K562 (cell line): Measurements from ENCODE around the gene SDS. TPM values are rescaled to one million over a fixed set of nuclear protein-coding genes. Genes with fewer than 3 reads are reported as not detected.

Source experiments
- ATAC-seq: fragments of 200-7000 bp; cut with Tn5 transposase; 3 replicates; pipeline ENCODE4 v1.9.1; 2020; ENCODE audit warnings: moderate library complexity
- BruUV-seq: library from RNA; stranded (reverse); fragments of 400-500 nt; replicated peaks from 2 replicates; lab custom pipeline; 2021; lab: Mats Ljungman, UMichigan
- CTCF ChIA-PET: fragments of 300-600 bp; formaldehyde crosslinking; extraction: SDS; loops from one replicate; lab custom pipeline; 2021; ENCODE audit warnings: low intra/inter-chr PET ratio; lab: Yijun Ruan, JAX
- POLR2A ChIA-PET: fragments of 300-600, 350-650 bp; sonication (Branson Sonifier 250); formaldehyde crosslinking; extraction: SDS; loops from one replicate; lab custom pipeline; 2021; ENCODE audit warnings: antibody characterized with exemption, inconsistent platforms; lab: Yijun Ruan, JAX
- DNase-seq, 4 experiments: peaks; one replicate each; pipeline versions ENCODE4 v3.0.0 to v3.0.0-alpha.2; 2011 to 2018; ENCODE audit warnings: low spot score in 3 of 4, mixed read lengths in 3 of 4; ENCODE audit errors: extremely low read depth in 1 of 4
- FAIRE-seq: peaks from 2 replicates; lab custom pipeline; 2011; peaks lifted over from hg19 to GRCh38; lab: Jason Lieb, UNC
- H2AFZ ChIP-seq: 2 replicates; pipeline ENCODE4 v1.6.0; 2011; ENCODE audit warnings: low read depth, low read length, control low read depth, inconsistent platforms
- H3K27ac ChIP-seq: fragments of 200-600 bp; 3 replicates; pipeline ENCODE4 v1.8.0; 2011; ENCODE audit warnings: low read depth, mild to moderate bottlenecking, control low read depth, inconsistent platforms, low read length, moderate library complexity, mixed read lengths; ENCODE audit errors: extremely low read depth
- H3K27me3 ChIP-seq, 2 experiments: fragments of 300-600 bp in 1 of 2; 2 replicates in 1 of 2; 3 replicates in 1 of 2; pipeline versions ENCODE4 v1.6.0 to v1.8.0; 2011; ENCODE audit warnings: inconsistent platforms in 2 of 2, low read length in 2 of 2, mild to moderate bottlenecking in 1 of 2, mixed read lengths in 1 of 2, moderate library complexity in 1 of 2; ENCODE audit not compliant: control insufficient read depth in 2 of 2, insufficient read depth in 2 of 2
- H3K36me3 ChIP-seq: fragments of 300-600 bp; 3 replicates; pipeline ENCODE4 v1.8.0; 2011; ENCODE audit warnings: mild to moderate bottlenecking, low read length, inconsistent platforms; ENCODE audit not compliant: control insufficient read depth, insufficient read depth
- H3K4me1 ChIP-seq, 2 experiments: fragments of 200-600 bp in 1 of 2; replicated peaks in 1 of 2; 2 replicates in 1 of 2; 3 replicates in 1 of 2; pipeline versions ENCODE4 v1.5.1 to v1.8.0; 2011; ENCODE audit warnings: inconsistent platforms in 2 of 2, low read length in 2 of 2, mild to moderate bottlenecking in 1 of 2, mixed read lengths in 1 of 2, moderate library complexity in 1 of 2; ENCODE audit not compliant: control insufficient read depth in 2 of 2, insufficient read depth in 2 of 2
- H3K4me2 ChIP-seq: 2 replicates; pipeline ENCODE4 v1.6.1; 2011; ENCODE audit warnings: low read length, control low read depth, inconsistent platforms, mixed read lengths; ENCODE audit not compliant: insufficient read depth
- H3K4me3 ChIP-seq: fragments of 200-600 bp; sonication (generic), shearing (Covaris generic); 2 replicates; pipeline ENCODE4 v1.5.1; 2016; ENCODE audit warnings: control low read depth, inconsistent platforms
- H3K79me2 ChIP-seq: fragments of 200-600 bp; 3 replicates; pipeline ENCODE4 v1.8.0; 2011; ENCODE audit warnings: low read length, inconsistent platforms; ENCODE audit not compliant: control insufficient read depth, insufficient read depth
- H3K9ac ChIP-seq, 2 experiments: 2 replicates each; pipeline versions ENCODE4 v1.6.0 to v1.6.1; 2011; ENCODE audit warnings: low read depth in 2 of 2, low read length in 2 of 2, control low read depth in 1 of 2, inconsistent platforms in 1 of 2, mild to moderate bottlenecking in 1 of 2, mixed read lengths in 1 of 2; ENCODE audit not compliant: insufficient read depth in 1 of 2
- H3K9me1 ChIP-seq: one replicate; pipeline ENCODE4 v1.6.0; 2011; ENCODE audit warnings: inconsistent platforms, mild to moderate bottlenecking, low read length, moderate library complexity; ENCODE audit not compliant: control insufficient read depth, insufficient read depth
- H3K9me3 ChIP-seq: replicated peaks from 2 replicates; pipeline ENCODE4 v1.5.1; 2011; ENCODE audit warnings: low read depth, low read length, inconsistent platforms; ENCODE audit not compliant: control insufficient read depth, insufficient read depth
- H4K20me1 ChIP-seq: replicated peaks from 2 replicates; pipeline ENCODE4 v1.6.1; 2011; ENCODE audit warnings: low read length, inconsistent platforms, mixed read lengths; ENCODE audit not compliant: control insufficient read depth, insufficient read depth
- ETS2 ChIP-seq: IDR thresholded peaks from 2 replicates; pipeline ENCODE4 v1.6.1; 2016; ENCODE audit warnings: borderline replicate concordance, missing genetic modification characterization, mild to moderate bottlenecking, moderate library complexity, missing compliant biosample characterization; ENCODE audit not compliant: poor library complexity, severe bottlenecking
- HMG20B ChIP-seq: fragments of 250-450 bp; sonication (Bioruptor Pico); IDR thresholded peaks from 2 replicates; pipeline ENCODE4 v1.5.0; 2021; ENCODE audit warnings: mild to moderate bottlenecking
- HNRNPUL1 ChIP-seq: fragments of 200-400 bp; formaldehyde crosslinking; IDR thresholded peaks from 2 replicates; pipeline ENCODE4 v1.6.1; 2017; ENCODE audit warnings: low read length
- HSF4 ChIP-seq: fragments of 250-450 bp; sonication (Bioruptor Pico); IDR thresholded peaks from 2 replicates; pipeline ENCODE4 v2.1.2; 2022; ENCODE audit warnings: mild to moderate bottlenecking, moderate library complexity, borderline replicate concordance
- ZNF217 ChIP-seq: sonication (generic); formaldehyde crosslinking; IDR thresholded peaks from 2 replicates; pipeline ENCODE4 v1.8.0; 2022; ENCODE audit warnings: mild to moderate bottlenecking, missing genetic modification reagents
- WGBS: fragments of 100-300 bp; shearing (Covaris generic); methylation state at CpG from one replicate; pipeline ENCODE4 v1.1.6; 2016; ENCODE audit warnings: low coverage, mixed read lengths; ENCODE audit not compliant: insufficient coverage; ENCODE audit errors: missing lambda C conversion rate; 5-methylcytosine and 5-hydroxymethylcytosine counted together
- in situ Hi-C: fragments of 300-500 bp; cut with MboI; formaldehyde crosslinking; loops from 4 replicates; pipeline ENCODE4 v1.15.0; 2018; ENCODE audit warnings: inconsistent platforms, mixed read lengths
- intact Hi-C: fragments of 100-400 bp; cut with micrococcal nuclease; formaldehyde crosslinking; loops from 2 replicates; pipeline ENCODE4 v1.14.2; 2022
- polyA plus RNA-seq, 8 experiments: library from polyadenylated mRNA; depleted of rRNA in 4 of 8; stranded (reverse) in 5 of 8; unstranded in 3 of 8; fragments of >200 nt; fragmentation: Nextera tagmentation in 2 of 8; fragmentation: Illumina TruSeq in 1 of 8; extraction: Ambion mirVana in 2 of 8; extraction: Trizol in 1 of 8; gene quantifications; 2 replicates each; pipeline versions ENCODE4 v1.2.1 to v1.2.3, GENCODE V29; 2011 to 2014; ENCODE audit warnings: inconsistent platforms in 1 of 8, missing spikeins in 1 of 8
- total RNA-seq, 7 experiments: library from RNA; depleted of rRNA in 6 of 7; stranded (reverse); fragments of >200 nt in 6 of 7; fragmentation: Illumina TruSeq in 2 of 7; extraction: Trizol in 2 of 7; gene quantifications; 2 replicates each; pipeline versions ENCODE4 v1.2.1 to v1.2.3, GENCODE V29; 2011 to 2021; ENCODE audit warnings: low replicate concordance in 1 of 7
- TF ChIP-seq, protein P1 (sequence below): fragments of 450-650 bp; IDR thresholded peaks from 2 replicates; pipeline ENCODE4 v1.6.1; 2016; ENCODE audit warnings: antibody characterized with exemption
- TF ChIP-seq, protein P2 (sequence below): sonication (generic); formaldehyde crosslinking; IDR thresholded peaks from 2 replicates; pipeline ENCODE4 v1.8.0; 2022; ENCODE audit warnings: mild to moderate bottlenecking, missing genetic modification reagents, borderline replicate concordance
- TF ChIP-seq, protein P3 (sequence below): fragments of 250-450 bp; sonication (Bioruptor Pico); IDR thresholded peaks from 2 replicates; pipeline ENCODE4 v1.4.0; 2020; ENCODE audit warnings: mild to moderate bottlenecking, moderate library complexity
- TF ChIP-seq, protein P4 (sequence below): fragments of 200-400 bp; formaldehyde crosslinking; IDR thresholded peaks from 2 replicates; pipeline ENCODE4 v1.6.1; 2017; ENCODE audit warnings: mild to moderate bottlenecking, low read depth, low read length, moderate library complexity

The SDS gene
- total and polyA plus RNA-seq, 9 of the 15 experiments (the other 6 are each of a cell fraction or from before 2014, with no cell fraction given) = 0.07 to 1.1 (median 0.12) TPM; not detected in 1

DNA sequence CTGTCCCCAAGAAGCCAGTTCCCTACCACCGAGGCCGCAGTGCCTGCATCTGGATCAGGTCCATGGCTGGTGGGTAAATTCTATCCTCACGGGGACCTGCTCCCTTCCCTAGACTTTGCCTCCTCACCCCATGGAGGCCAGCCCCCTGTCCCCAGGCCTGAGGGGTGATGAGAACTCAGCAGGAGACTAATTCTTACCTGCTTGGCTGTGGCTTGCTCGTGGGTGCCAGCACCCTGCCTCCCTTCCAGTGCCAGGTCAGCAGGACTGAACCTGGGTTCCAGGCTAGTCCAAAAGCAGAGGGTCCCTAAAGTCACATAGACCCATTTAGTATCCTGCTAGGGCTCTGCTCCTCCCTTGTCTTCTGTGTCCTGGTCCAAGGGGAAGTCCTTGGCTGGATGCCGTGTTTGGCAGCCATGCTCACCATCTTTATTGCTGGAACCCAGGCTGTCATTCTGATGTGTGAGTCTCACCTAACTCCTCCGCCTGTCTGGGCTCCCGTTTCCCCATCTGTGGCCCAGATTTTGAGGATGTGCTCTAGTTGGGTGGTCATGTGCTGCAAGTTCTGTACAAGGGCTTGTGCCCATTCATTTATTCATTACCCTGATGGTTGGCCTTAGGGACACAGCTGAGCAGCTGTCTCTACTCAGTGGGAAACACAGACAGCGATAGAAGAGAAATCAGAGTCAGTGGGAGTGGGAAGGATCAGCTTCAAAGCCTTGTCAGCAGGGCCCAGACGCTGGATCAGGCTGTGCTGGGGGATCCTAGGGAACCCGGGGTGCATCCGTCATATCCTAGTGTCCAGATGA lies 44.4 kb downstream of the SDS start:
- peak; percentile 37 for FAIRE-seq
- Histone ChIP-seq H3K36me3 (peaks cover 22% of the 10 kb centered on the region; the same call in 1 of the 3 replicates), H4K20me1 (peaks cover 11% of the 10 kb centered on the region), H3K27me3 (no peaks in the 10 kb centered on the region), H3K9me1 (no peaks in the 10 kb centered on the region), H3K79me2 (peaks cover 27% of the 10 kb centered on the region), H3K9me3 (no peaks in the 10 kb centered on the region), H3K4me3 (peak overlapping the region; percentile 96), H2AFZ (peak overlapping the region; percentile 93), H3K4me2 (peak overlapping the region; percentile 91), H3K9ac (peak overlapping the region; percentile 75 to 96), H3K4me1 (peaks cover 21 to 35% of the 10 kb centered on the region in 2 experiments), H3K27ac (peak overlapping the region; percentile 84)
- WGBS = 23% methylated on average over 11 of the region's 11 CpGs
- ChIA-PET POLR2A (interaction anchor here (0.6 kb wide), 1 partner anchor 683 kb away, joined by 3 read pairs; no protein-coding TSS in a partner anchor), CTCF (interaction anchor here (1.1 kb wide), 1 partner anchor 47 kb away, joined by 6 read pairs; no protein-coding TSS in a partner anchor)
- in situ Hi-C loops (no loop called here), intact Hi-C loops (loop anchor here (2.0 kb wide), 1 partner anchor 47 kb away; no protein-coding TSS in a partner anchor)
- ATAC-seq = no peak
- BruUV-seq = no TSS peak
- no peak for DNase-seq
- TF ChIP-seq, protein P1, sequence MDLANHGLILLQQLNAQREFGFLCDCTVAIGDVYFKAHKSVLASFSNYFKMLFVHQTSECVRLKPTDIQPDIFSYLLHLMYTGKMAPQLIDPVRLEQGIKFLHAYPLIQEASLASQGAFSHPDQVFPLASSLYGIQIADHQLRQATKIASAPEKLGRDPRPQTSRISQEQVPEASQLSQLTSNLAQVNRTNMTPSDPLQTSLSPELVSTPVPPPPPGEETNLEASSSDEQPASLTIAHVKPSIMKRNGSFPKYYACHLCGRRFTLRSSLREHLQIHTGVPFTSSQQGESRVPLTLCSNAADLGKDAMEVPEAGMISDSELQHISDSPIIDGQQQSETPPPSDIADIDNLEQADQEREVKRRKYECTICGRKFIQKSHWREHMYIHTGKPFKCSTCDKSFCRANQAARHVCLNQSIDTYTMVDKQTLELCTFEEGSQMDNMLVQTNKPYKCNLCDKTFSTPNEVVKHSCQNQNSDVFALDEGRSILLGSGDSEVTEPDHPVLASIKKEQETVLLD = no peak
- TF ChIP-seq HSF4 (CRISPR knock-in tag) (no peak), HMG20B (CRISPR knock-in tag) (no peak), ZNF217 (no peak), ETS2 (tag) (no peak), HNRNPUL1 (no peak)
- TF ChIP-seq, protein P2, sequence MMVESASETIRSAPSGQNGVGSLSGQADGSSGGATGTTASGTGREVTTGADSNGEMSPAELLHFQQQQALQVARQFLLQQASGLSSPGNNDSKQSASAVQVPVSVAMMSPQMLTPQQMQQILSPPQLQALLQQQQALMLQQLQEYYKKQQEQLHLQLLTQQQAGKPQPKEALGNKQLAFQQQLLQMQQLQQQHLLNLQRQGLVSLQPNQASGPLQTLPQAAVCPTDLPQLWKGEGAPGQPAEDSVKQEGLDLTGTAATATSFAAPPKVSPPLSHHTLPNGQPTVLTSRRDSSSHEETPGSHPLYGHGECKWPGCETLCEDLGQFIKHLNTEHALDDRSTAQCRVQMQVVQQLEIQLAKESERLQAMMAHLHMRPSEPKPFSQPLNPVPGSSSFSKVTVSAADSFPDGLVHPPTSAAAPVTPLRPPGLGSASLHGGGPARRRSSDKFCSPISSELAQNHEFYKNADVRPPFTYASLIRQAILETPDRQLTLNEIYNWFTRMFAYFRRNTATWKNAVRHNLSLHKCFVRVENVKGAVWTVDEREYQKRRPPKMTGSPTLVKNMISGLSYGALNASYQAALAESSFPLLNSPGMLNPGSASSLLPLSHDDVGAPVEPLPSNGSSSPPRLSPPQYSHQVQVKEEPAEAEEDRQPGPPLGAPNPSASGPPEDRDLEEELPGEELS (CRISPR knock-in tag) = no peak
- TF ChIP-seq, protein P3, sequence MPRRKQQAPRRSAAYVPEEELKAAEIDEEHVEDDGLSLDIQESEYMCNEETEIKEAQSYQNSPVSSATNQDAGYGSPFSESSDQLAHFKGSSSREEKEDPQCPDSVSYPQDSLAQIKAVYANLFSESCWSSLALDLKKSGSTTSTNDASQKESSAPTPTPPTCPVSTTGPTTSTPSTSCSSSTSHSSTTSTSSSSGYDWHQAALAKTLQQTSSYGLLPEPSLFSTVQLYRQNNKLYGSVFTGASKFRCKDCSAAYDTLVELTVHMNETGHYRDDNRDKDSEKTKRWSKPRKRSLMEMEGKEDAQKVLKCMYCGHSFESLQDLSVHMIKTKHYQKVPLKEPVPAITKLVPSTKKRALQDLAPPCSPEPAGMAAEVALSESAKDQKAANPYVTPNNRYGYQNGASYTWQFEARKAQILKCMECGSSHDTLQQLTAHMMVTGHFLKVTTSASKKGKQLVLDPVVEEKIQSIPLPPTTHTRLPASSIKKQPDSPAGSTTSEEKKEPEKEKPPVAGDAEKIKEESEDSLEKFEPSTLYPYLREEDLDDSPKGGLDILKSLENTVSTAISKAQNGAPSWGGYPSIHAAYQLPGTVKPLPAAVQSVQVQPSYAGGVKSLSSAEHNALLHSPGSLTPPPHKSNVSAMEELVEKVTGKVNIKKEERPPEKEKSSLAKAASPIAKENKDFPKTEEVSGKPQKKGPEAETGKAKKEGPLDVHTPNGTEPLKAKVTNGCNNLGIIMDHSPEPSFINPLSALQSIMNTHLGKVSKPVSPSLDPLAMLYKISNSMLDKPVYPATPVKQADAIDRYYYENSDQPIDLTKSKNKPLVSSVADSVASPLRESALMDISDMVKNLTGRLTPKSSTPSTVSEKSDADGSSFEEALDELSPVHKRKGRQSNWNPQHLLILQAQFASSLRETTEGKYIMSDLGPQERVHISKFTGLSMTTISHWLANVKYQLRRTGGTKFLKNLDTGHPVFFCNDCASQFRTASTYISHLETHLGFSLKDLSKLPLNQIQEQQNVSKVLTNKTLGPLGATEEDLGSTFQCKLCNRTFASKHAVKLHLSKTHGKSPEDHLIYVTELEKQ (CRISPR knock-in tag) = no peak
- TF ChIP-seq, protein P4, sequence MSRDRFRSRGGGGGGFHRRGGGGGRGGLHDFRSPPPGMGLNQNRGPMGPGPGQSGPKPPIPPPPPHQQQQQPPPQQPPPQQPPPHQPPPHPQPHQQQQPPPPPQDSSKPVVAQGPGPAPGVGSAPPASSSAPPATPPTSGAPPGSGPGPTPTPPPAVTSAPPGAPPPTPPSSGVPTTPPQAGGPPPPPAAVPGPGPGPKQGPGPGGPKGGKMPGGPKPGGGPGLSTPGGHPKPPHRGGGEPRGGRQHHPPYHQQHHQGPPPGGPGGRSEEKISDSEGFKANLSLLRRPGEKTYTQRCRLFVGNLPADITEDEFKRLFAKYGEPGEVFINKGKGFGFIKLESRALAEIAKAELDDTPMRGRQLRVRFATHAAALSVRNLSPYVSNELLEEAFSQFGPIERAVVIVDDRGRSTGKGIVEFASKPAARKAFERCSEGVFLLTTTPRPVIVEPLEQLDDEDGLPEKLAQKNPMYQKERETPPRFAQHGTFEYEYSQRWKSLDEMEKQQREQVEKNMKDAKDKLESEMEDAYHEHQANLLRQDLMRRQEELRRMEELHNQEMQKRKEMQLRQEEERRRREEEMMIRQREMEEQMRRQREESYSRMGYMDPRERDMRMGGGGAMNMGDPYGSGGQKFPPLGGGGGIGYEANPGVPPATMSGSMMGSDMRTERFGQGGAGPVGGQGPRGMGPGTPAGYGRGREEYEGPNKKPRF = no peak
